Spleen (tissue), 11 donors: ENCODE results near the gene STRBP. TPM values are rescaled to one million over a fixed set of nuclear protein-coding genes. Genes with fewer than 3 reads are reported as not detected.
A peak's percentile ranks its signal among the peaks of the same experiment; 100 is the strongest.

Experiments
- DNase-seq: peaks from one replicate; pipeline ENCODE4 v3.0.0-alpha.2; 2020
- H3K27ac ChIP-seq, 8 donors: fragments of 200-600 bp; sonication (generic) in 7 of 8; 1 replicate in 4 of 8; 2 replicates in 4 of 8; pipeline versions ENCODE4 v1.5.0 to v1.8.0; 2016 to 2021; ENCODE audit warnings: inconsistent platforms in 4 of 8, mild to moderate bottlenecking in 4 of 8, moderate library complexity in 1 of 8
- H3K27me3 ChIP-seq, 7 donors: fragments of 200-600 bp; sonication (generic) in 6 of 7; replicated peaks in 1 of 7; 1 replicate in 4 of 7; 2 replicates in 3 of 7; pipeline versions ENCODE4 v1.5.0 to v1.8.0; 2016 to 2021; ENCODE audit warnings: inconsistent platforms in 3 of 7, mild to moderate bottlenecking in 1 of 7
- H3K36me3 ChIP-seq, 6 donors: fragments of 200-600 bp; sonication (generic) in 5 of 6; 1 replicate in 4 of 6; 2 replicates in 2 of 6; pipeline versions ENCODE4 v1.5.0 to v1.8.0; 2016 to 2021; ENCODE audit warnings: inconsistent platforms in 2 of 6
- H3K4me1 ChIP-seq, 6 donors: fragments of 200-600 bp; sonication (generic) in 5 of 6; 1 replicate in 3 of 6; 2 replicates in 3 of 6; pipeline versions ENCODE4 v1.5.0 to v1.8.0; 2016 to 2021; ENCODE audit warnings: inconsistent platforms in 3 of 6
- H3K4me3 ChIP-seq, 8 donors: fragments of 200-600 bp; sonication (generic) in 7 of 8; 1 replicate in 4 of 8; 2 replicates in 4 of 8; pipeline versions ENCODE4 v1.5.0 to v1.8.0; 2016 to 2021; ENCODE audit warnings: inconsistent platforms in 4 of 8, mild to moderate bottlenecking in 4 of 8, moderate library complexity in 2 of 8
- H3K9me3 ChIP-seq, 8 donors: fragments of 200-600 bp; sonication (generic) in 7 of 8; 1 replicate in 4 of 8; 2 replicates in 4 of 8; pipeline versions ENCODE4 v1.5.0 to v1.8.0; 2016 to 2021; ENCODE audit warnings: inconsistent platforms in 4 of 8
- POLR2A ChIP-seq, 3 donors: fragments of 450-650 bp; IDR thresholded peaks; one replicate each; pipeline ENCODE4 v1.5.1; 2017; ENCODE audit warnings: antibody characterized with exemption in 3 of 3, mild to moderate bottlenecking in 1 of 3
- POLR2AphosphoS5 ChIP-seq, 3 donors: sonication (generic); formaldehyde crosslinking; IDR thresholded peaks; one replicate each; pipeline ENCODE4 v1.5.1; 2017; ENCODE audit warnings: antibody characterized with exemption in 3 of 3
- WGBS, 5 donors: extraction: QIAGEN DNeasy Blood & Tissue Kit in 3 of 5; methylation state at CpG; one replicate each; pipeline versions ENCODE4 v1.1.5 to v1.1.7; 2013 to 2018; 5-methylcytosine and 5-hydroxymethylcytosine counted together
- intact Hi-C: fragments of 100-400 bp; cut with DNase I; formaldehyde crosslinking; loops from one replicate; pipeline ENCODE4 v1.15.0; 2023; ENCODE audit warnings: low total_unique reads
- polyA plus RNA-seq, 3 donors: library from polyadenylated mRNA; stranded (reverse); fragments of 200-250 nt; gene quantifications; one replicate each; pipeline ENCODE4 v1.2.1, GENCODE V29; 2013
- total RNA-seq, 7 donors: library from RNA; depleted of rRNA in 3 of 7; stranded (reverse); fragments of >200 nt in 3 of 7; fragmentation: NEBNext Ultra II Directional in 4 of 7; extraction: Animal tissue kit (Norgen Biotek cat#: 25700) in 4 of 7; gene quantifications; one replicate each; pipeline versions ENCODE4 v1.1.0 to v1.2.1, GENCODE V29; 2016 to 2021
- TF ChIP-seq, protein P1 (sequence below), 11 experiments: fragments of 200-600 bp in 7 of 11; fragments of 450-650 bp in 4 of 11; sonication (generic) in 4 of 11; IDR thresholded peaks in 8 of 11; conservative IDR thresholded peaks in 3 of 11; 1 replicate in 7 of 11; 2 replicates in 4 of 11; pipeline versions ENCODE4 v1.4.0 to v1.8.0; 2016 to 2021; ENCODE audit warnings: antibody characterized with exemption in 11 of 11, inconsistent platforms in 4 of 11, mild to moderate bottlenecking in 1 of 11
- donor health status: healthy with polysubstance abuse.
- donor health status: DM: no; HTN: no; CAD: no; lungs with moderate emphysema.
- donor health status: DM: no; HTN: no; CAD: no.
- donor health status: Bipolar disorder and iron deficiency.
- donor health status: healthy.
- donor health status: DM: no; HTN: no; CAD: no.
- donor health status: DM: yes; HTN: yes; CAD: no.

The STRBP gene
- total and polyA plus RNA-seq, 10 donors = 23.8 to 57.1 (median 36.7) TPM

DNA sequence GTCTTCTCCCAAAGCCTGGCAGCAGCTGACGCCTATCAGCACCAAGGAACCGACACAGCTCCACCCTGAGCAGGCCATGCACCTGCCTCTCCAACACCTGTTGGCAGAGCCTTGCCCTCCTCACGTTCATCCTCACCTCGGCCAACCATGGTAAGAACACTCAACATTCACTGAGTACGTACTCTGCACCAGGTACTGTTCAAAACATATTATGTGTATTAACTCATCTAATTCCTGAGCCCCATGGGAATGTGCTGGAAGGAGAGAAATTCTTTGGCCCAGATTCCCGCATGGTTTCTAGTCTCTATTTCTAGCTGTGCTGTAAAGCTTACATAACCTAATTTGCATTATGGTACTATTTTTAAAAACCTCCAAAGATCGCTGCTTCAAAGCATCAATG, 148.8 kb downstream of the STRBP start:
- no peak for TF ChIP-seq POLR2AphosphoS5 (IDR thresholded peaks at IDR 0.05)
- TF ChIP-seq POLR2A (IDR thresholded peaks at IDR 0.05) = no peak
- TF ChIP-seq, protein P1, sequence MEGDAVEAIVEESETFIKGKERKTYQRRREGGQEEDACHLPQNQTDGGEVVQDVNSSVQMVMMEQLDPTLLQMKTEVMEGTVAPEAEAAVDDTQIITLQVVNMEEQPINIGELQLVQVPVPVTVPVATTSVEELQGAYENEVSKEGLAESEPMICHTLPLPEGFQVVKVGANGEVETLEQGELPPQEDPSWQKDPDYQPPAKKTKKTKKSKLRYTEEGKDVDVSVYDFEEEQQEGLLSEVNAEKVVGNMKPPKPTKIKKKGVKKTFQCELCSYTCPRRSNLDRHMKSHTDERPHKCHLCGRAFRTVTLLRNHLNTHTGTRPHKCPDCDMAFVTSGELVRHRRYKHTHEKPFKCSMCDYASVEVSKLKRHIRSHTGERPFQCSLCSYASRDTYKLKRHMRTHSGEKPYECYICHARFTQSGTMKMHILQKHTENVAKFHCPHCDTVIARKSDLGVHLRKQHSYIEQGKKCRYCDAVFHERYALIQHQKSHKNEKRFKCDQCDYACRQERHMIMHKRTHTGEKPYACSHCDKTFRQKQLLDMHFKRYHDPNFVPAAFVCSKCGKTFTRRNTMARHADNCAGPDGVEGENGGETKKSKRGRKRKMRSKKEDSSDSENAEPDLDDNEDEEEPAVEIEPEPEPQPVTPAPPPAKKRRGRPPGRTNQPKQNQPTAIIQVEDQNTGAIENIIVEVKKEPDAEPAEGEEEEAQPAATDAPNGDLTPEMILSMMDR (IDR thresholded peaks at IDR 0.05 in 8 of 11, conservative IDR thresholded peaks at IDR 0.05 in 3 of 11) = no peak
- DNase-seq = no peak
- 83 to 94% (median 92%) methylated on average over 7 of the region's 7 CpGs for whole genome bisulfite sequencing, 5 donors
- H3K27me3 ChIP-seq = no peaks in the 10 kb centered on the region
- H3K9me3 ChIP-seq = no peaks in the 10 kb centered on the region
- intact Hi-C loops = no loop called here
- H3K27ac ChIP-seq = no peak overlapping the region
- no peak overlapping the region for H3K4me3 ChIP-seq
- H3K36me3 ChIP-seq = peaks cover 0 to 64% (median 6%) of the 10 kb centered on the region in 6 donors
- no peaks in the 10 kb centered on the region for H3K4me1 ChIP-seq

DNA sequence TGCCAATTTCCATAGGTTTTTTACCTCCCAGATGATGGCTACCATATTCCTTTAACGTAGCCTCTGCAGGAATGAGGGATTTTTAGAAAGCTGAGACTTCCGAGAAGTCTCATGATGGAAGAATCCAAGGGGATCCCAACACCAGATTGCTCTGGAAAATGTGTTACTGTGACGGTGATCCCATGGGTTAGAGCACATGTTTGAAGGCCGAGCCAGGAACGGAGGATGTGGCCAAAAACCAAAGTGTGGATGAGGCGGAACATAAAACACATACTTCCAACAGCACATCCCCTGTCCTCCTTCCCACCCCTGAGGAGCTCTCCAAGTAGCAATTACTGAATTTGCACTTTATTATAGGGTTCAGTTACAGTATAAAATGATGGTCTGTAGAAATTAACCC, 152.3 kb downstream of the STRBP start:
- DNase-seq = no peak
- no peak for TF ChIP-seq POLR2AphosphoS5 (IDR thresholded peaks at IDR 0.05)
- TF ChIP-seq POLR2A (IDR thresholded peaks at IDR 0.05) = no peak
- Histone ChIP-seq H3K4me3 (no peak overlapping the region), H3K27me3 (no peaks in the 10 kb centered on the region), H3K4me1 (peaks cover 0 to 15% (median 13%) of the 10 kb centered on the region in 6 donors), H3K27ac (no peak overlapping the region), H3K9me3 (no peaks in the 10 kb centered on the region), H3K36me3 (peaks cover 0 to 69% (median 6%) of the 10 kb centered on the region in 6 donors)
- WGBS, 5 donors = 81 to 97% (median 95%) methylated on average over 6 of the region's 6 CpGs
- intact Hi-C loops = no loop called here

DNA sequence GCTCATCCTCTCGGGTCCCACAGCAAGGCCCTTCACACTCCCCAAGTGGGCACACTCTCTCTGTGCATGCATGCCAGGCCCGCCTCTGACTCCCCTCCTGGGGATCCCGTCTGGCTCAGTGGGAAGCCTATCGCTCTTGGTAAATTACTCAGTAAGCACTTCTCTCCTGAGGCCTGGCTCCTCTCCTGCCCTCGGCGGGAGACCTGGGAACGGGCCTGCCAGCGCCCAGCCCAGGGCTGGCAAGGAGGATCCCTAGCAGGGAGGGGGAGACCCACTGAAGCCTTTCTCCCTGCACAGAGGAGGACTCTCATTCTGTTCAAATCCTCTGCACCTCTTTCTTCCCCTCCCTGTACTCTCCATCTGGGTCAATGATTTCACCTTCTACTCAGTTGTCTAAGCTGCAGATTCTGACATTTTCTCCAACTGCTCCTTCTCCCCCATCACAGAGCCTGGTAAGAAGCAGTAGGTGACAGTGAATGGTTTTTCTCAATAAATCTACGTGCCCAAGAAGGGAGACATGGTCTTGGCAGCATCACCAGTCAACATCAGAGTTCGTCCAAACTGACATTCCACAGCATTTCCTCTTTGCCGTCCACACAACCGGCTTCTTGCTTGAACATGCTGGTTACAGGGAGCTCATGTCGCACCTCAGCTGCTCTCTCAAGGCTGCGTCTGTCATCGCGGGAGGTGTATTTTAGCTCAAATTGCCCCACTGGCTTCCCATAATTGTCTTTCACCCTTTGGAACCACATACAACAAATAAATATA, 153.1 kb downstream of the STRBP start:
- Histone ChIP-seq H3K36me3 (peaks cover 0 to 76% (median 7%) of the 10 kb centered on the region in 6 donors), H3K27ac (no peak overlapping the region), H3K4me1 (peaks cover 0 to 17% (median 13%) of the 10 kb centered on the region in 6 donors), H3K27me3 (no peaks in the 10 kb centered on the region), H3K4me3 (no peak overlapping the region), H3K9me3 (no peaks in the 10 kb centered on the region)
- 90 to 96% (median 93%) methylated on average over 16 of the region's 16 CpGs for WGBS, 5 donors
- TF ChIP-seq POLR2AphosphoS5 (IDR thresholded peaks at IDR 0.05) (peak in 2 of 3 donors; percentile 3 to 38), POLR2A (IDR thresholded peaks at IDR 0.05) (no peak)
- TF ChIP-seq, protein P1 (IDR thresholded peaks at IDR 0.05 in 8 of 11, conservative IDR thresholded peaks at IDR 0.05 in 3 of 11) = no peak
- no peak for DNase-seq
- intact Hi-C loops = no loop called here

DNA sequence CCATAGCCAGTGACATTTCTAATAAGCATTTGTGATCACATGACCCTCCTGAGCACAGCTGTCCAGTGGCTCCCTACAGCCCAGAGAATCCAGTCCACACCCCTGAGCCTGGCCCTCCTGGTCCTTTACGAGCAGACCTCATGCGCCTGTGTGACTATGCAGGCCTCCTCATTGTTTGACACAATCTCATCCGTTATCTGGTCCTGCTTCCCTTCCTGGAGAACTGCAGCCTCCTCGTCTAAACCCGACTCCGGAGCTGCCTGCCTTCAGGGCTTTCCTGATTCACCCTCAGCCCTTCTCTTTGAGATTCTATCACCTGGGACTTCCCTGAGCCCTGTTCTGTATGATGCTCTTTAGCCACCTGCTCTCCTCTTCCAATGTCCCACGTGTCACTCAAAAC, 155.2 kb downstream of the STRBP start:
- no peak for TF ChIP-seq POLR2A (IDR thresholded peaks at IDR 0.05)
- TF ChIP-seq, protein P1 (IDR thresholded peaks at IDR 0.05 in 8 of 11, conservative IDR thresholded peaks at IDR 0.05 in 3 of 11) = no peak
- TF ChIP-seq POLR2AphosphoS5 (IDR thresholded peaks at IDR 0.05) = no peak
- Histone ChIP-seq H3K27me3 (no peaks in the 10 kb centered on the region), H3K4me1 (peaks cover 0 to 17% (median 13%) of the 10 kb centered on the region in 6 donors), H3K4me3 (no peak overlapping the region), H3K36me3 (peaks cover 0 to 85% (median 24%) of the 10 kb centered on the region in 6 donors), H3K9me3 (no peaks in the 10 kb centered on the region), H3K27ac (no peak overlapping the region)
- no peak for DNase-seq
- 86 to 94% (median 89%) methylated on average over 7 of the region's 7 CpGs for WGBS, 5 donors
- intact Hi-C loops = no loop called here
